ENCODE data around the gene TCF7L2.

The TCF7L2 gene

GRCh38 chr10:113022265-113022664 is 72.2 kb downstream of the TCF7L2 start:
- DNase-seq (ENCODE audit: low read depth in 2 of 2): no peak

DNA sequence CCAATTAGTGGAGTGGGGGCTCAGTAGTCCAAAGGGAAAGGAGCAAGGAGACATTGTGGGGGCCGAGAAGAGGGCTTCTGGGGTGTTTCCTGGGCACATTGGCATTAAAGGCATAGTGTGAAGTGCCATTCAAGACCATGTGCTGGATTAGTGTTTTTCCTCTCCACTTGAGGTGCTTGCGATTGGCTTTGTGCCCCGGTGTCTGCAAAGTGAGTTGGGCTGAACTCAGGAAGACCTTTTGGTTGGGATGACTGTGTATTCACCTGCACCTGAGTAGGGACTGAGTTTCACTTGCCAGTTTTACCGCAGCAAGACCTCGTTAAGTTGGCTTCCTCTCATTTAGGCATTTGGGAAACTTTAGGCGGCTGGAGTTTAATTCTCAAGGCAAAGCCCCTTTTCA is 73.0 kb downstream of the TCF7L2 start:
- DNase-seq (ENCODE audit: low read depth in 2 of 2): no peak

DNA sequence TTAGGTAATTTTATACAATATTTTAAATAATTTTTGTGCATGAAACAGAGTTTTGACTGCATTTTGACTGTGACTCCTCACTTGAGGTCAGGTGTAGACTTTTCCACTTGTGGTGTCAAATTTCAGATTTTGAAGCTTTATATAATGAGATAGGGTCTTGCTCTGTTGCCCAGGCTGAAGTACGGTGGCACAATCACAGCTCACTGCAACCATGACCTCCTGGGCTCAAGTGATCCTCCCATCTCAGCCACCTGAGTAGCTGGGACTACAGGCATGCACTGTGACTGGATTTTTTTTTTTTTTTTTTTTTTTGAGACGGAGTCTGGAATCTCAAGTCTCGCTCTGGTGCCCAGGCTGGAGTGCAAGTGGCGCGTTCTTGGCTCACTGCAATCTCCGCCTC is 74.9 kb downstream of the TCF7L2 start:
- DNase-seq (ENCODE audit: low read depth in 2 of 2): no peak

GRCh38 chr10:113025487-113025886 is 75.4 kb downstream of the TCF7L2 start:
- DNase-seq (ENCODE audit: low read depth in 2 of 2): no peak

DNA sequence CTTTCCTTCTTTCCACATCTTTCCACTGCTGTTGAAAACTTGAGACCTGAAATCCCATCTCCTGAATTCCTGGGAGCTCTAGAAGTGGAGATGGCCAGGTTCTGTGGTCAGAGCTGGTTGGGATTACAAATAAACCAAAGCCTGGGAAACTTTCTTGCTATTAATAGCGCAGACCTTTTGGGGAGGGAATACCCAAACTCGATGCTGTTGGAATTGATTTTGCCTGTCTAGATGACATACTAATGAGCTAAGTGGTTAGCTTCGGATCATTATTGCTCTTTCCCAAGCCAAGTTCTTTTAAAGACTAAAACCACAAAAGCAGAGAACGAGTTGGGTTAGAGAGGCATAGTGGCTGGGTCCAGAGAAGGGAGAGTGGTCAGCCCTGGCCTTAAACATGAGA is 76.6 kb downstream of the TCF7L2 start:
- DNase-seq (ENCODE audit: low read depth in 2 of 2): no peak

DNA sequence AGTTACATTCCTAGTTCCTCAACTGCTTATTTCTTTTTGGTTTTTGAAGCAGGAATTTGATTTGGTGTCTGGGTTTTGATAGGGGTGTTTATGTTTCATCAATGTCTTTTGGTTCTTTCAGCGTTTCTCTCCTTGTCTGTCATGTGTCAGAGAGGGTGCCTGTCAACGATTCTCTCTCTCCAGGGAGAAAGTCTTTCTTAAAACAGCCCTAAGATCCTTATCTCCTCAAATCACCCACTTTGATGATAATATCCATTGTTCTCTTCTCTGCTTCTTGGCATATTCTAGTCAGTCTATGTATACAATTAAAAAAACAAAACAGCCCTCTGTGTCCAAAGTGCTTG is 77.2 kb downstream of the TCF7L2 start:
- no peak for DNase-seq (ENCODE audit: low read depth in 2 of 2)

- DNase-seq (ENCODE audit: low read depth in 2 of 2): no peak
Measured at GRCh38 chr10:113027574-113028455, 77.8 kb downstream of the TCF7L2 start.

- DNase-seq (ENCODE audit: low read depth in 2 of 2): no peak
Measured at GRCh38 chr10:113028456-113029440, 78.7 kb downstream of the TCF7L2 start.

DNA sequence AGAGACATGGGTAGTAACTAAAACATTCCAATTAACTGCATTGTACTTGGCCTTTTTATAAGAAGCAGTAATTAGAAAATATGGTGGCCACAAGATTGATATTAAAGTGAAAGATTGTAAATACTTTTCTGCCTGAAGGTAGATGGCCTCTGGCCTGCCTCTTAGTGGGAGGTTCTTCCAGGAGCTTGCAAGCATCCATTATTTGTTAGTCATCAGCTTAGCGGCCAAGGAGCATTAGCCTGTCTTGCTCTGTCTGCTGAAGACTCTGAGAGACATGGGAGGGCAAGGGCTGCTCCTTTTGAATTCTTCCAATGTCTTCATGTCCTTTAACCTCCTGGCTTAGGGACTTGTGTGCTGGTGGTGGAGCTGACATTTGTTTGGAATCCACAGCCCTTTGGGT is 80.4 kb downstream of the TCF7L2 start:
- no peak for DNase-seq (ENCODE audit: low read depth in 2 of 2)

GRCh38 chr10:113031147-113031546 is 81.1 kb downstream of the TCF7L2 start:
- no peak for DNase-seq (ENCODE audit: low read depth in 2 of 2)

- DNase-seq (ENCODE audit: low read depth in 2 of 2): no peak
Measured at GRCh38 chr10:113033991-113034390, 83.9 kb downstream of the TCF7L2 start.

DNA sequence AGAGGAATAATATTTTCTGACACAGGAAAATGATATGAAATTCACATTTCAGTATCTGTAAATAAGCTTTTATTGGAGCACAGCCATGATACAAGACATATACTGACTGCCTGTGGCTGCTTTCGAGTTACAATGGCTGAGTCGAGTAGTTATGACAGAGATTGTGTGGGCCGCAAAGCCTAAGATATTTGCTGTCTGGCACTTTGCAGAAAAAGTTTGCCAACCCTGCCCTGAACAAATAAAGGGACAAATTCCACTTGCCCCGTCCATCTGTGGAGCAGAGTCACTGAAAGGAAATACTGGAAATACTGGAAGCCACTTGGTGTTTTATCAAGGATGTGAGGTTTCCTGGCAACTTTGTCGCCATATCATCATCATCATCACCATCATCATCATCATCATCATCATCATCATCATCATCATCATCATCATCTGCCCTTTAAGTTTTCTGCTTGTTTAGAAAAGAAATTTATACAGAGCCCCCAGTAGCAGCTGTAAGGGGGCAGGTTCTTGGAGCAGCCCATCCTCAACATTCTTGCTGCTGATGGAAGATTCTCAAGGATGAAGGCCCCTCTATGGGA is 85.8 kb downstream of the TCF7L2 start:
- DNase-seq (ENCODE audit: low read depth in 2 of 2): no peak

GRCh38 chr10:113036619-113037018 is 86.6 kb downstream of the TCF7L2 start:
- no peak for DNase-seq (ENCODE audit: low read depth in 2 of 2)

- no peak for DNase-seq (ENCODE audit: low read depth in 2 of 2)
Measured at GRCh38 chr10:113037218-113037617, 87.2 kb downstream of the TCF7L2 start.

GRCh38 chr10:113038183-113038582 is 88.1 kb downstream of the TCF7L2 start:
- no peak for DNase-seq (ENCODE audit: low read depth in 2 of 2)

DNA sequence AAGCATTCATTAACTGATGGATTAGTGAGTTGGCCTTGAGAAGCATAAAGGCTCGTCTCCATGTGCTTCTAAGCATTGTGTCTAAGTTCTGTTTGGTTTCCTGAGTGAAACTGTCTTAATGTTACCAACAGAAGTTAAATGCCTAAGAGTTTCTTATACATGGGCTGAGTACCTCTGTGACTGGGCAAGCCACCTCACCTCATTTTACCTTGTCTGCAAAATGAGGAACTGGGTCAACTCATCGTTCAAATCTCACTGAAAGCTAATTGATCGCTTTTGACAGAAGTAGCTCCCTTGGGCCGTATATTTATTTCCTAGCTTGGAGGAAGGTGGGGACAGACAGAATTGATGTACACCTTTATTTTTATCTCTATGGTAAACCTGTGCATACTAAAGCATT is 88.9 kb downstream of the TCF7L2 start:
- no peak for DNase-seq (ENCODE audit: low read depth in 2 of 2)

GRCh38 chr10:113041324-113041723 is 91.3 kb downstream of the TCF7L2 start:
- no peak for DNase-seq (ENCODE audit: low read depth in 2 of 2)

- DNase-seq (ENCODE audit: low read depth in 2 of 2): no peak
Measured at GRCh38 chr10:113041841-113042750, 92.0 kb downstream of the TCF7L2 start.

DNA sequence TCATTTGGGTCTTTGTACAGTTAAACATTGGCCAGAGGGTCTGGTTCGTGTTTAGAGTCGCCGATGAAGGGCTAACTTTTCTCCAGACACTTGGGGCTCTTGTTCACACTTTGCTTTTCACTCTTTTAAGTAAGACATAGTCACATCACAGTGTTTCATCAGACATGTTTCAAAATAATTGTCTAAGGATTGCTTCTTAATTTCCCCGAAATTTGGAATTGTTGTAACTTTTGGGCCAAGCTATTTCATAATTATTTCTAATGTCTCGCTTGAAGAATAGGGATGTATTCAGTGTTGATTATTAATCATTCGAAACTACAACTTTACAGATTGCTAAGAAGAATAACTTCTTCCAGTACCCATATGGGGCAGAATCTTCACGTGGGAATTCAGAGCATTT is 92.8 kb downstream of the TCF7L2 start:
- no peak for DNase-seq (ENCODE audit: low read depth in 2 of 2)

DNA sequence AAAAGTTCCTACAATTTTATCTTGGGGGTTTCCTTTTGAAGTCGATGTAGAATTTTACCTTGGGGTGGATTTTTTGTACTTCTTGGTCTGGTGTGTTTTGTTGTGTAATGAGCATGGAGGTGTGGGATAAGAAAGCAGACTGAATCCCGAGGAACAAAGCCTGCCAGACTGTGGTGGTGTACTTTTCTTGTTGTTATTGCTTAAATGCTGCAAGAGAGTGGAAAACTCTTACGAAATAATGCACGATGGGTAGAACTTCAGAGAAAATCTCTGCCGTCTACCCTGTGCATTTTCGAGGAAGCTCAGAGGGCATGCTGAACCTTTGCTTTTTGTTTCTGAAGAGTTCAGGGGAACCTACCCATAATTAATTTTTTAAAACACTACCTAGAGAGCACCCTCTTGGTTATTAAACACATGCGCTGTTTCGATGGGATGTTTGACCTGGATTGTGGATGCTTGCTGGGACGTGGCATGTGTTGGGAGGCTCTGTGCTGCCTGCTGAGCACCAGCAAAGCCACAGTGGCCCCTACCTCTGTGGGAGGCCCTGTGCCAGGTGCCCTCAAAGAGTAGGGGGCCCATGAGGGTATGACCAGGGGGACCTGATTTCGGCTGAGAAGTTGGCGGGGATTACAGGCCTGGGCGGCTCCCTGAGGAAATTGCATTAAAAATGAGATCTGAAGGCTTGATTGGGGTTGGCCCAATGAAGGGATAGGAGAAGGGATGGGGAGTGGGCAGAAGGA is 94.1 kb downstream of the TCF7L2 start:
- DNase-seq (ENCODE audit: low read depth in 2 of 2): no peak
